ENCODE data around the gene C10orf105. TPM values are rescaled to one million over a fixed set of nuclear protein-coding genes. Genes with fewer than 3 reads are reported as not detected.

C10orf105 gene
- total and polyA plus RNA-seq, 2 of the 8 experiments (the other 6 are each of a cell fraction or from before 2014, with no cell fraction given) = 0.71 to 0.73 TPM

- TF ChIP-seq CTCF (IDR thresholded peaks at IDR 0.05; ENCODE audit: control extremely low read depth in 1 of 3, insufficient read depth in 1 of 3, low read depth in 1 of 3, low read length in 3 of 3) (peak in 1 of 3 experiments; percentile 11; a peak in 1 of 4 replicates), HDAC2 (IDR thresholded peaks at IDR 0.05; ENCODE audit: borderline replicate concordance in 1 of 2, low read depth in 2 of 2, low read length in 2 of 2) (no peak)
Observed at GRCh38 chr10:71684356-71685173, 35.0 kb downstream of the C10orf105 start (continued).
